Measurements from ENCODE around the gene ADPRM.

DNA sequence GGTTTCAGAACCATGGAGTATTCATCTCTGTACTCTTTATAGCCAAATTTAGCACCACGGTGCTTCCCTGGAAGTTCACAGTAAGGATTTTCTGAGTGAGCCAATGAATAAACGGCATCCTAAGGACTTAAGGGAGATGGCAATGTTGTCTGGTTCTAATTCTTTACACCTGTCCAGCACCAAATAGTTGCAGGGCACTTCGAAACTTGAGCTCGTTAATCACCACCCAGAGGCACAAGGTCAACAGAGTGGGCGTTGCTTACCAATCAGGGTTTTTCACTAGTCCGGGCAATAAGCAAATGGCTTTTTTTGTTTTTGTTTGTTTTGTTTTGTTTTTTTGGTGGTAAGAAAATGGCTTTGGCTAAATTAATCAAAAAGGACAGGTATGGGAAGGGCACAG is 60.7 kb downstream of the ADPRM start:
- TF ChIP-seq EZH2 (IDR thresholded peaks at IDR 0.05; ENCODE audit: low read length, unreplicated experiment) = no peak
- no peak for TF ChIP-seq CTCF (conservative IDR thresholded peaks at IDR 0.05; ENCODE audit: low read depth, low read length)

All from PC-3 (cell line).